K562 (cell line): Measurements from ENCODE around the gene TMEM222. TPM values are rescaled to one million over a fixed set of nuclear protein-coding genes. Genes with fewer than 3 reads are reported as not detected.

Experiments
- ATAC-seq: fragments of 200-7000 bp; cut with Tn5 transposase; 3 replicates; pipeline ENCODE4 v1.9.1; 2020; ENCODE audit warnings: moderate library complexity
- BruUV-seq: library from RNA; stranded (reverse); fragments of 400-500 nt; replicated peaks from 2 replicates; lab custom pipeline; 2021; lab: Mats Ljungman, UMichigan
- CTCF ChIA-PET: fragments of 300-600 bp; formaldehyde crosslinking; extraction: SDS; loops from one replicate; lab custom pipeline; 2021; ENCODE audit warnings: low intra/inter-chr PET ratio; lab: Yijun Ruan, JAX
- POLR2A ChIA-PET: fragments of 300-600, 350-650 bp; sonication (Branson Sonifier 250); formaldehyde crosslinking; extraction: SDS; loops from one replicate; lab custom pipeline; 2021; ENCODE audit warnings: antibody characterized with exemption, inconsistent platforms; lab: Yijun Ruan, JAX
- DNase-seq, 4 experiments: peaks; one replicate each; pipeline versions ENCODE4 v3.0.0 to v3.0.0-alpha.2; 2011 to 2018; ENCODE audit warnings: low spot score in 3 of 4, mixed read lengths in 3 of 4; ENCODE audit errors: extremely low read depth in 1 of 4
- FAIRE-seq: peaks from 2 replicates; lab custom pipeline; 2011; peaks lifted over from hg19 to GRCh38; lab: Jason Lieb, UNC
- H2AFZ ChIP-seq: 2 replicates; pipeline ENCODE4 v1.6.0; 2011; ENCODE audit warnings: low read depth, low read length, control low read depth, inconsistent platforms
- H3K27ac ChIP-seq: fragments of 200-600 bp; 3 replicates; pipeline ENCODE4 v1.8.0; 2011; ENCODE audit warnings: low read depth, mild to moderate bottlenecking, control low read depth, inconsistent platforms, low read length, moderate library complexity, mixed read lengths; ENCODE audit errors: extremely low read depth
- H3K27me3 ChIP-seq, 2 experiments: fragments of 300-600 bp in 1 of 2; 2 replicates in 1 of 2; 3 replicates in 1 of 2; pipeline versions ENCODE4 v1.6.0 to v1.8.0; 2011; ENCODE audit warnings: inconsistent platforms in 2 of 2, low read length in 2 of 2, mild to moderate bottlenecking in 1 of 2, mixed read lengths in 1 of 2, moderate library complexity in 1 of 2; ENCODE audit not compliant: control insufficient read depth in 2 of 2, insufficient read depth in 2 of 2
- H3K36me3 ChIP-seq: fragments of 300-600 bp; 3 replicates; pipeline ENCODE4 v1.8.0; 2011; ENCODE audit warnings: mild to moderate bottlenecking, low read length, inconsistent platforms; ENCODE audit not compliant: control insufficient read depth, insufficient read depth
- H3K4me1 ChIP-seq, 2 experiments: fragments of 200-600 bp in 1 of 2; replicated peaks in 1 of 2; 2 replicates in 1 of 2; 3 replicates in 1 of 2; pipeline versions ENCODE4 v1.5.1 to v1.8.0; 2011; ENCODE audit warnings: inconsistent platforms in 2 of 2, low read length in 2 of 2, mild to moderate bottlenecking in 1 of 2, mixed read lengths in 1 of 2, moderate library complexity in 1 of 2; ENCODE audit not compliant: control insufficient read depth in 2 of 2, insufficient read depth in 2 of 2
- H3K4me2 ChIP-seq: 2 replicates; pipeline ENCODE4 v1.6.1; 2011; ENCODE audit warnings: low read length, control low read depth, inconsistent platforms, mixed read lengths; ENCODE audit not compliant: insufficient read depth
- H3K4me3 ChIP-seq: fragments of 200-600 bp; sonication (generic), shearing (Covaris generic); 2 replicates; pipeline ENCODE4 v1.5.1; 2016; ENCODE audit warnings: control low read depth, inconsistent platforms
- H3K79me2 ChIP-seq: fragments of 200-600 bp; 3 replicates; pipeline ENCODE4 v1.8.0; 2011; ENCODE audit warnings: low read length, inconsistent platforms; ENCODE audit not compliant: control insufficient read depth, insufficient read depth
- H3K9ac ChIP-seq, 2 experiments: 2 replicates each; pipeline versions ENCODE4 v1.6.0 to v1.6.1; 2011; ENCODE audit warnings: low read depth in 2 of 2, low read length in 2 of 2, control low read depth in 1 of 2, inconsistent platforms in 1 of 2, mild to moderate bottlenecking in 1 of 2, mixed read lengths in 1 of 2; ENCODE audit not compliant: insufficient read depth in 1 of 2
- H3K9me1 ChIP-seq: one replicate; pipeline ENCODE4 v1.6.0; 2011; ENCODE audit warnings: inconsistent platforms, mild to moderate bottlenecking, low read length, moderate library complexity; ENCODE audit not compliant: control insufficient read depth, insufficient read depth
- H3K9me3 ChIP-seq: replicated peaks from 2 replicates; pipeline ENCODE4 v1.5.1; 2011; ENCODE audit warnings: low read depth, low read length, inconsistent platforms; ENCODE audit not compliant: control insufficient read depth, insufficient read depth
- H4K20me1 ChIP-seq: replicated peaks from 2 replicates; pipeline ENCODE4 v1.6.1; 2011; ENCODE audit warnings: low read length, inconsistent platforms, mixed read lengths; ENCODE audit not compliant: control insufficient read depth, insufficient read depth
- DMBX1 ChIP-seq: fragments of 250-450 bp; sonication (Bioruptor Pico); IDR thresholded peaks from 2 replicates; pipeline ENCODE4 v1.8.0; 2022; ENCODE audit warnings: inconsistent platforms, mild to moderate bottlenecking, moderate library complexity, borderline replicate concordance
- PPARD ChIP-seq: fragments of 250-450 bp; sonication (Bioruptor Pico); IDR thresholded peaks from 2 replicates; pipeline ENCODE4 v1.8.0; 2022; ENCODE audit warnings: inconsistent platforms, mild to moderate bottlenecking, moderate library complexity
- PRDM10 ChIP-seq: fragments of 450-650 bp; IDR thresholded peaks from 2 replicates; pipeline ENCODE4 v1.6.1; 2018; ENCODE audit not compliant: partially characterized antibody
- SPI1 ChIP-seq: IDR thresholded peaks from 2 replicates; pipeline ENCODE4 v1.6.1; 2011; ENCODE audit warnings: low read depth, low read length, control low read depth, borderline replicate concordance
- TFE3 ChIP-seq: fragments of 450-650 bp; formaldehyde crosslinking; IDR thresholded peaks from 2 replicates; pipeline ENCODE4 v1.4.0; 2020; ENCODE audit warnings: mild to moderate bottlenecking, mixed read lengths
- ZNF398 ChIP-seq: fragments of 250-450 bp; sonication (Bioruptor Pico); IDR thresholded peaks from 2 replicates; pipeline ENCODE4 v1.8.0; 2021; ENCODE audit warnings: moderate library complexity, mild to moderate bottlenecking, inconsistent platforms
- WGBS: fragments of 100-300 bp; shearing (Covaris generic); methylation state at CpG from one replicate; pipeline ENCODE4 v1.1.6; 2016; ENCODE audit warnings: low coverage, mixed read lengths; ENCODE audit not compliant: insufficient coverage; ENCODE audit errors: missing lambda C conversion rate; 5-methylcytosine and 5-hydroxymethylcytosine counted together
- in situ Hi-C: fragments of 300-500 bp; cut with MboI; formaldehyde crosslinking; loops from 4 replicates; pipeline ENCODE4 v1.15.0; 2018; ENCODE audit warnings: inconsistent platforms, mixed read lengths
- intact Hi-C: fragments of 100-400 bp; cut with micrococcal nuclease; formaldehyde crosslinking; loops from 2 replicates; pipeline ENCODE4 v1.14.2; 2022
- polyA plus RNA-seq, 8 experiments: library from polyadenylated mRNA; depleted of rRNA in 4 of 8; stranded (reverse) in 5 of 8; unstranded in 3 of 8; fragments of >200 nt; fragmentation: Nextera tagmentation in 2 of 8; fragmentation: Illumina TruSeq in 1 of 8; extraction: Ambion mirVana in 2 of 8; extraction: Trizol in 1 of 8; gene quantifications; 2 replicates each; pipeline versions ENCODE4 v1.2.1 to v1.2.3, GENCODE V29; 2011 to 2014; ENCODE audit warnings: inconsistent platforms in 1 of 8, missing spikeins in 1 of 8
- total RNA-seq, 7 experiments: library from RNA; depleted of rRNA in 6 of 7; stranded (reverse); fragments of >200 nt in 6 of 7; fragmentation: Illumina TruSeq in 2 of 7; extraction: Trizol in 2 of 7; gene quantifications; 2 replicates each; pipeline versions ENCODE4 v1.2.1 to v1.2.3, GENCODE V29; 2011 to 2021; ENCODE audit warnings: low replicate concordance in 1 of 7
- TF ChIP-seq, protein P1 (sequence below): sonication (generic); formaldehyde crosslinking; IDR thresholded peaks from 2 replicates; pipeline ENCODE4 v1.8.0; 2022; ENCODE audit warnings: mild to moderate bottlenecking, low read depth, missing genetic modification reagents

TMEM222 gene
- total and polyA plus RNA-seq, 9 of the 15 experiments (the other 6 are each of a cell fraction or from before 2014, with no cell fraction given): 6.9 to 48.0 (median 32.8) TPM

- peaks cover 2% of the 10 kb centered on the region; the same call in 1 of the 3 replicates for H3K36me3 ChIP-seq
- BruUV-seq: no TSS peak
- H3K27me3 ChIP-seq: no peaks in the 10 kb centered on the region
- H3K4me2 ChIP-seq: no peak overlapping the region
- WGBS: 28% methylated on average over 4 of the region's 4 CpGs
- FAIRE-seq (no peak), ATAC-seq (no peak), DNase-seq (no peak)
- peak overlapping the region; percentile 56 for H2AFZ ChIP-seq
- peaks cover 11% of the 10 kb centered on the region for H3K79me2 ChIP-seq
- ChIA-PET CTCF (no interaction called here), POLR2A (interaction anchor here (0.6 to 1.0 kb wide), 2 partner anchors 16 to 51 kb away, joined by 3 to 4 read pairs; no protein-coding TSS in a partner anchor)
- no peak overlapping the region for H3K27ac ChIP-seq
- H3K9me3 ChIP-seq: no peaks in the 10 kb centered on the region
- intact Hi-C loops (no loop called here), in situ Hi-C loops (no loop called here)
- H3K9me1 ChIP-seq: no peaks in the 10 kb centered on the region
- no peak for TF ChIP-seq ZNF398
- no peak for TF ChIP-seq TFE3 (CRISPR knock-in tag)
- TF ChIP-seq, protein P1, sequence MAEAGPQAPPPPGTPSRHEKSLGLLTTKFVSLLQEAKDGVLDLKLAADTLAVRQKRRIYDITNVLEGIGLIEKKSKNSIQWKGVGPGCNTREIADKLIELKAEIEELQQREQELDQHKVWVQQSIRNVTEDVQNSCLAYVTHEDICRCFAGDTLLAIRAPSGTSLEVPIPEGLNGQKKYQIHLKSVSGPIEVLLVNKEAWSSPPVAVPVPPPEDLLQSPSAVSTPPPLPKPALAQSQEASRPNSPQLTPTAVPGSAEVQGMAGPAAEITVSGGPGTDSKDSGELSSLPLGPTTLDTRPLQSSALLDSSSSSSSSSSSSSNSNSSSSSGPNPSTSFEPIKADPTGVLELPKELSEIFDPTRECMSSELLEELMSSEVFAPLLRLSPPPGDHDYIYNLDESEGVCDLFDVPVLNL (CRISPR knock-in tag): no peak
- peak; percentile 49; the same call in 1 of the 2 replicates for TF ChIP-seq SPI1
- TF ChIP-seq PPARD (CRISPR knock-in tag): no peak
- TF ChIP-seq DMBX1 (CRISPR knock-in tag): no peak
- peak; percentile 28 for TF ChIP-seq PRDM10
- H3K9ac ChIP-seq: peak overlapping the region in 1 of 2 experiments; percentile 45; a peak in 1 of 4 replicates
- H3K4me3 ChIP-seq: no peak overlapping the region
- peaks cover 7 to 8% of the 10 kb centered on the region in 2 experiments for H3K4me1 ChIP-seq
- H4K20me1 ChIP-seq: no peaks in the 10 kb centered on the region
Observed at GRCh38 chr1:27318136-27318535, 3.8 kb upstream of the TMEM222 start.
